IMR-90 (cell line): ENCODE results near the gene C10orf105. TPM values are rescaled to one million over a fixed set of nuclear protein-coding genes. Genes with fewer than 3 reads are reported as not detected.

Experiments
- ATAC-seq: fragments of 200-7000 bp; cut with Tn5 transposase; 2 replicates; pipeline ENCODE4 v1.9.1; 2020; ENCODE audit warnings: low read depth, mild to moderate bottlenecking, moderate library complexity
- BruUV-seq: library from RNA; stranded (reverse); fragments of 400-500 nt; replicated peaks from 2 replicates; lab custom pipeline; 2021; lab: Mats Ljungman, UMichigan
- CTCF ChIA-PET: fragments of 300-600 bp; formaldehyde crosslinking; extraction: SDS; loops from one replicate; lab custom pipeline; 2021; ENCODE audit warnings: antibody characterized with exemption; lab: Yijun Ruan, JAX
- POLR2A ChIA-PET: fragments of 300-600 bp; sonication (Branson Sonifier 250); formaldehyde crosslinking; loops from one replicate; lab custom pipeline; 2022; ENCODE audit warnings: antibody characterized with exemption; ENCODE audit not compliant: unreplicated experiment; lab: Charles Lee
- DNase-seq: peaks from one replicate; pipeline ENCODE4 v3.0.0; 2013
- H2AFZ ChIP-seq: replicated peaks from 2 replicates; pipeline ENCODE3; 2013; ENCODE audit warnings: low read length, mild to moderate bottlenecking; ENCODE audit not compliant: poor library complexity
- H2AK5ac ChIP-seq: 2 replicates; pipeline ENCODE4 v1.6.1; 2013; ENCODE audit warnings: low read depth, low read length, inconsistent platforms
- H2AK9ac ChIP-seq: replicated peaks from 2 replicates; pipeline ENCODE3; 2013; ENCODE audit warnings: mild to moderate bottlenecking, low read depth, low read length, moderate library complexity; ENCODE audit not compliant: poor library complexity
- H2BK120ac ChIP-seq: 2 replicates; pipeline ENCODE4 v1.6.1; 2013; ENCODE audit warnings: low read depth, low read length, inconsistent platforms
- H2BK15ac ChIP-seq: 3 replicates; pipeline ENCODE4 v1.6.1; 2013; ENCODE audit warnings: low read depth, low read length, inconsistent platforms
- H2BK20ac ChIP-seq: 2 replicates; pipeline ENCODE4 v1.6.1; 2013; ENCODE audit warnings: low read depth, mild to moderate bottlenecking, inconsistent platforms, low read length, moderate library complexity
- H2BK5ac ChIP-seq: 2 replicates; pipeline ENCODE4 v1.6.1; 2013; ENCODE audit warnings: mild to moderate bottlenecking, low read depth, low read length, inconsistent platforms; ENCODE audit not compliant: poor library complexity, severe bottlenecking
- H3K14ac ChIP-seq: replicated peaks from 2 replicates; pipeline ENCODE4 v1.6.1; 2013; ENCODE audit warnings: low read depth, low read length, inconsistent platforms
- H3K18ac ChIP-seq: 2 replicates; pipeline ENCODE4 v1.6.1; 2013; ENCODE audit warnings: low read depth, low read length, control low read depth
- H3K23ac ChIP-seq: 2 replicates; pipeline ENCODE4 v1.6.1; 2013; ENCODE audit warnings: low read depth, low read length, inconsistent platforms
- H3K27ac ChIP-seq: 2 replicates; pipeline ENCODE4 v1.5.1; 2013; ENCODE audit warnings: mild to moderate bottlenecking, control low read depth, low read length; ENCODE audit not compliant: insufficient read depth
- H3K27me3 ChIP-seq: 2 replicates; pipeline ENCODE4 v1.6.1; 2013; ENCODE audit warnings: low read length; ENCODE audit not compliant: control insufficient read depth, insufficient read depth
- H3K36me3 ChIP-seq: 2 replicates; pipeline ENCODE4 v1.6.1; 2013; ENCODE audit warnings: low read length, mixed read lengths; ENCODE audit not compliant: control insufficient read depth, insufficient read depth
- H3K4ac ChIP-seq: 2 replicates; pipeline ENCODE4 v1.6.1; 2013; ENCODE audit warnings: low read depth, low read length, inconsistent platforms
- H3K4me1 ChIP-seq: 2 replicates; pipeline ENCODE4 v1.6.1; 2013; ENCODE audit warnings: low read length, mixed read lengths; ENCODE audit not compliant: control insufficient read depth, insufficient read depth
- H3K4me2 ChIP-seq: 2 replicates; pipeline ENCODE4 v1.6.1; 2013; ENCODE audit warnings: low read depth, mild to moderate bottlenecking, control low read depth, low read length, moderate library complexity
- H3K4me3 ChIP-seq: 2 replicates; pipeline ENCODE4 v1.5.1; 2013; ENCODE audit warnings: low read depth, mild to moderate bottlenecking, control low read depth, low read length, moderate library complexity; ENCODE audit not compliant: insufficient read depth
- H3K56ac ChIP-seq: 2 replicates; pipeline ENCODE4 v1.6.1; 2013; ENCODE audit warnings: low read length, inconsistent platforms; ENCODE audit not compliant: insufficient read depth; ENCODE audit errors: extremely low read depth
- H3K79me1 ChIP-seq, 2 experiments: 2 replicates each; pipeline ENCODE4 v1.6.1; 2013; ENCODE audit warnings: low read length in 2 of 2, inconsistent platforms in 1 of 2, low read depth in 1 of 2
- H3K9ac ChIP-seq: 2 replicates; pipeline ENCODE4 v1.6.1; 2013; ENCODE audit warnings: low read depth, low read length, control low read depth
- H3K9me1 ChIP-seq: 2 replicates; pipeline ENCODE4 v1.6.1; 2013; ENCODE audit warnings: low read length, inconsistent platforms; ENCODE audit not compliant: insufficient read depth
- H3K9me3 ChIP-seq: 2 replicates; pipeline ENCODE4 v1.6.1; 2013; ENCODE audit warnings: low read length; ENCODE audit not compliant: control insufficient read depth, insufficient read depth
- H4K20me1 ChIP-seq: 2 replicates; pipeline ENCODE4 v1.6.1; 2013; ENCODE audit warnings: low read length, inconsistent platforms; ENCODE audit not compliant: insufficient read depth
- H4K5ac ChIP-seq: 2 replicates; pipeline ENCODE4 v1.6.1; 2013; ENCODE audit warnings: mild to moderate bottlenecking, low read depth, low read length, control low read depth
- H4K8ac ChIP-seq, 2 experiments: 2 replicates each; pipeline ENCODE4 v1.6.1; 2013; ENCODE audit warnings: low read depth in 2 of 2, low read length in 2 of 2, control low read depth in 1 of 2, inconsistent platforms in 1 of 2
- H4K91ac ChIP-seq: 2 replicates; pipeline ENCODE4 v1.6.1; 2013; ENCODE audit warnings: low read depth, low read length, inconsistent platforms; ENCODE audit not compliant: insufficient read depth
- CHD1 ChIP-seq: IDR thresholded peaks from 2 replicates; pipeline ENCODE4 v1.6.1; 2012; ENCODE audit warnings: low read depth, low read length, improper control_type of control experiment
- MAZ ChIP-seq: IDR thresholded peaks from 2 replicates; pipeline ENCODE4 v1.6.1; 2012; ENCODE audit warnings: low read depth, mild to moderate bottlenecking, low read length, improper control_type of control experiment, moderate library complexity, borderline replicate concordance
- WGBS, 2 experiments: methylation state at CpG; one replicate each; pipeline versions ENCODE4 v1.1.5 to v1.1.7; 2013; ENCODE audit warnings: missing lambda C conversion rate in 2 of 2; ENCODE audit not compliant: insufficient read length in 1 of 2; ENCODE audit errors: extremely low coverage in 2 of 2; 5-methylcytosine and 5-hydroxymethylcytosine counted together
- dilution Hi-C: fragments of 300-500 bp; cut with HindIII; formaldehyde crosslinking; loops from one replicate; pipeline ENCODE4 v1.14.3; 2018; ENCODE audit warnings: low sequenced_read_pairs; ENCODE audit not compliant: unreplicated experiment
- in situ Hi-C: fragments of 300-500 bp; cut with MboI; formaldehyde crosslinking; loops from 3 replicates; pipeline ENCODE4 v1.14.3; 2019; ENCODE audit warnings: low sequenced_read_pairs, inconsistent platforms, mixed read lengths
- intact Hi-C: fragments of 100-400 bp; cut with micrococcal nuclease; formaldehyde crosslinking; loops from 2 replicates; pipeline ENCODE4 v1.10.0; 2022
- polyA plus RNA-seq, 3 experiments: library from polyadenylated mRNA; depleted of rRNA; stranded (reverse); fragments of >200 nt; gene quantifications; 2 replicates each; pipeline ENCODE4 v1.2.3, GENCODE V29; 2012; ENCODE audit warnings: low replicate concordance in 1 of 3
- total RNA-seq: library from RNA; depleted of rRNA; stranded (reverse); fragments of >200 nt; gene quantifications from 2 replicates; pipeline ENCODE4 v1.2.3, GENCODE V29; 2012

The C10orf105 gene
- total and polyA plus RNA-seq, 2 of the 4 experiments (the other 2 are of a cell fraction): under 0.01 TPM; not detected in 1

- Histone ChIP-seq H3K4ac (no peak overlapping the region), H2AK5ac (no peak overlapping the region), H3K36me3 (no peaks in the 10 kb centered on the region), H4K91ac (no peak overlapping the region), H3K4me1 (peaks cover 2% of the 10 kb centered on the region; the same call in 1 of the 2 replicates), H2BK5ac (no peak overlapping the region), H3K14ac (no peak overlapping the region), H2BK120ac (no peak overlapping the region), H3K23ac (no peak overlapping the region), H3K27me3 (peaks cover 7% of the 10 kb centered on the region), H3K9ac (no peak overlapping the region), H2BK15ac (no peak overlapping the region), H4K20me1 (no peaks in the 10 kb centered on the region; the same call in 1 of the 2 replicates), H3K56ac (no peak overlapping the region), H3K9me1 (no peaks in the 10 kb centered on the region), H3K4me2 (no peak overlapping the region), H3K18ac (no peak overlapping the region), H3K27ac (no peak overlapping the region), H4K5ac (no peak overlapping the region), H3K9me3 (peaks cover 2% of the 10 kb centered on the region; the same call in 1 of the 2 replicates), H3K4me3 (no peak overlapping the region), H2AFZ (no peak overlapping the region), H4K8ac (no peak overlapping the region), H2AK9ac (peak overlapping the region; percentile 55), H3K79me1 (no peaks in the 10 kb centered on the region), H2BK20ac (no peak overlapping the region)
- WGBS, 2 experiments: no CpG with 5 or more reads among the region's 4 CpGs
- ChIA-PET POLR2A (no interaction called here), CTCF (no interaction called here)
- ATAC-seq: no peak
- no peak for DNase-seq
- no TSS peak for BruUV-seq
- dilution Hi-C loops: no loop called here
- TF ChIP-seq MAZ (no peak), CHD1 (no peak)
- intact Hi-C loops: no loop called here
- in situ Hi-C loops: no loop called here
Measured at GRCh38 chr10:71743089-71743838, 23.7 kb upstream of the C10orf105 start.
